HL-60 (cell line): Measurements from ENCODE around the gene PRAME.

Experiments used
- CTCF ChIP-seq: IDR thresholded peaks from one replicate; pipeline ENCODE4 v1.5.1; 2011; ENCODE audit warnings: low read length, control low read depth, inconsistent platforms; ENCODE audit not compliant: insufficient read depth
- POLR2AphosphoS5 ChIP-seq: IDR thresholded peaks from 2 replicates; pipeline ENCODE4 v1.6.1; 2012; ENCODE audit warnings: low read depth
- REST ChIP-seq: IDR thresholded peaks from 2 replicates; pipeline ENCODE4 v1.6.1; 2012; ENCODE audit warnings: low read depth; ENCODE audit not compliant: insufficient replicate concordance
- SPI1 ChIP-seq: IDR thresholded peaks from 2 replicates; pipeline ENCODE4 v1.6.1; 2012; ENCODE audit warnings: low read depth, mild to moderate bottlenecking, borderline replicate concordance

- TF ChIP-seq CTCF (no peak), SPI1 (no peak), REST (no peak), POLR2AphosphoS5 (no peak)
Observed at GRCh38 chr22:22573047-22573889, 14.2 kb upstream of the PRAME start.
